NCI-H146 treated with DMSO at 0.1 percent for 48 hours (cell line): ENCODE results near the gene SMAD6.
"Not testable (repeated sequence)": the region's sequence is repeated elsewhere in the genome, so short reads cannot be mapped to it uniquely, and the experiment has no call there.

Experiments
- DNase-seq: peaks from one replicate; lab custom pipeline; 2025; ENCODE audit not compliant: unreplicated experiment; lab: John Stamatoyannopoulos, UW

SMAD6 gene

DNA sequence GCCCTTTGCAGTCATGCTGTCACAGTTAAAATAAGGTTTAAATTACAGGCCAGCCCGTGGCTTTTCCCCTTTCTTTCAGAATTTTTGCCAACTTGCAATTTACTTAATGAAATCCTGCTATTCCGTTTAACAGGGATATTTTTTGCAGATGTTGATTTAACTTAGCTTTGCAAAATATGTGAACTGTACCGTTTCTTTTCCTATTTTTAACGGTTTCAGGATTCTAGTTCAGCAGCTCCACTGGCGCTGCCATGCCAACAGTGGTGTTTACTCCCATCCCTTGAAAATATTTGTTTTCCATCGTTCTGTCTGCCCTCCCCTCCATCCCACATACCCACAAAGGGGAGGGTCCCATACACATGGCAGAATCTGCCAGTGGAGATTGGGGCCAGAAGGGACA, 54.3 kb downstream of the SMAD6 start:
- no peak for DNase-seq

DNA sequence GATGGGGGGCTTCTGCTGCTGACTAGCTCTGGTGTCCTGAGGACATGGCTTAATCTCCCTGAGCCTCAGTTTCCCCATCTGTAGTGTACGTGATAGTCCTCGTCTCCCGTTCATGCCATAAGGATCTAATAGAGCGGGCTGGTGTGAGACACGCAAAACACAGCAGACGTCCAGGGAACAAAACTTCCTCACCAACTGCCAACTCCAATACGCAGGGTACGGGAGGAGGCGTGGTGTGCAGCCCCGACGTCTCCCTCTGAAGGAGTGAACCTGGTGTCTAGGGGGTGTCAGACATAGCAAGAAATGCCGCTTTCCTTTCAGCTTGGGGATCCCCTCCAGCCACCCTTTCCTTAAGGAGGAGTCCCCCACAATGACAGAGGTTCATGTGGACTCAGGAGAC, 55.0 kb downstream of the SMAD6 start:
- DNase-seq: no peak

GRCh38 chr15:66757521-66757920, 55.5 kb downstream of the SMAD6 start:
- no peak for DNase-seq

- DNase-seq: not testable (repeated sequence)
These were observed 56.2 kb downstream of the SMAD6 start for GRCh38 chr15:66758217-66758616.

DNA sequence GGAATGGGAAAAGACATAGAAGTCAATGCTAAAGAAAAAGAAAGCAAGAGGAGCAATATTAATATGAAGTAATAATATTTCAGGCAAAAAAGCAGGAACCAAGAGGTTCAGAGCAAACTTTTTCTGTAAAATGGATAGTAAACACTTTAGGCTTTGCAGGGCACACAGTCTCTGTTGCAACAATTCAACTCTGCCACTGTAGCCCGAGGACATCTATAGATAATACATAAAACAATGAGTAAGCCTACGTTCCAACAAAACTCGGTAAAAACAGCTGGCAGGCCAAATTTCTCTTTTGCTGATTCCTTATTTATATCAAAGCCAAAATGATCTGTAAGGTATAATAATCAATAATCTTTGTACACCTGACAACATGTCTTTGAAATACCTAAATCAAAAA, 56.8 kb downstream of the SMAD6 start:
- DNase-seq: no peak

- no peak for DNase-seq
These were observed 58.3 kb downstream of the SMAD6 start for GRCh38 chr15:66760097-66760967.

DNA sequence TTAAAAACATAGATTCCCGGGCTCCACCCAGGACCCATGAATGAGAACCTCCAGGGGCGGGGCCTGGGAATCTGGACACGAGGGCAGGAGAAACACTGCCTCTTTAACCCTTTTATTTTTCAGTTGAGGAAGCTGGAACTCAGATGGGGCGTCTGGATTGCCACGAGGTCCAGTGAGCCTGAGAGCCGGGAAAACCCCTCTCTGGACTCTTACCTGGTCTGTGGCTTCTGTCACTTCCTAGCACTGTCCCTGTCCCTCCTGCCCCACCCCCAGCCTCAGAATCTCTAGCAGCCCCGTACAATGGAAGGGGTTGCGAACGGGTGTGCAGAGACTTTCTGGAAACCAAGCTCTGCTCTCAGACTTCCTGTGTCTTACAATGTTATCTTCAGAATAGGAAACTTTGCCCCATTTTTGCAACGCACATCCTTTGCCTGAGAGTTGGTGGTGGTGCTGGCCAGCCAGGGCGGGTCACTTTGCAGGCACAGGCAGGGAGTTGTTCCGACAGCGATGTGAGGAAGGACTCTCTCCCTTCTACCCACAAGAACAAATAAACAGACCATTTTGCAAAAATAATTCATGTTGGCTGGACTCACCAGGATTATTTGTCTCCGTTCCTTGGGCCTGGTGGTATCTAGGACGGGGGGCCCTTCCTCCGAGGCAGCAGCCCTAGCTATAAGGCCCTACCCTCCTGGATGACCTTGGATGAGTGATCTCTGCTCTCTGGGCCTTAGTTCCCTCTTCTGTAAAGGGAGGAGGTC, 59.1 kb downstream of the SMAD6 start:
- no peak for DNase-seq

DNA sequence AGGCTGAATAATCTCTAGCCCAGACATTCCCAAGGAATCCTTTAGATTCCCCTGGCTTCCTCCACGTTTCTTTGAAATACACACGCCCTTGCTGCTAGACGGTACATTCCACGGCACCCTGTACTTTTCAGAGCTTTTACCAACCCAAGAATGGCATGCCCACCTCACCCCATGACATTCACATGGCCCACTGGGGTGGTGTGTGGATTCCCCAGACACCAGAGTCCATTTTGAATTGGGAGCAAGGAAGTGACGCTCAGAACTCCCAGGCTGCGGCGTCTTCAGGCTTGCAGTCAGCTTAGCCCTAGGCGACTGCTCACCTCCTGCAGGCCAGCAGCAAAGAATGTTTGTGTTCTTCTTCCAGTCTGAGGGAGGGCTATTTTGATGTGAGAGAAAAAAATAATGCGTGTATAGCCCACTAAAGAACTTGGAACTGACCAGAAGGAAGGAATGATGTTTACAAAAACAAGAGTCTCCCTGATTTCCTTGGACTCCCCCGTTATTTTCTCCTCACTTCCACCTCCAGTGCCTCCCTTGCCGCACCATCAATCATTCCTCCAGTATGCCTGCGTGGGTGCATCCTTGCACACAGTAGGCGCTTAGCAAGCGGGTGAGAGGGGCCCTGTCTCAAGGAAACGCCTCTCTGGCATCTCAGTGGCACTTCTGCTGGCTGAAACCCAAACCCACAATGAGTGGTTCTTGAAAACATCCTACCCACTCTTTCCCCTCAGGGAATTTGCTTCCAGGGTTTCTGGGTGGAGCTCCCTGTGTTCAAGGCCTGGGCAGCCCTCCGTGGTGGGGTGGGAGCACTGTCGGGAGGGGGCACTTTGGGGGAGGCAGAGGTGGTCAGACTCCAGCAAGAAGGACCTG, 59.9 kb downstream of the SMAD6 start:
- DNase-seq: no peak

- DNase-seq: no peak
These were observed 61.4 kb downstream of the SMAD6 start for GRCh38 chr15:66763186-66764071.

DNA sequence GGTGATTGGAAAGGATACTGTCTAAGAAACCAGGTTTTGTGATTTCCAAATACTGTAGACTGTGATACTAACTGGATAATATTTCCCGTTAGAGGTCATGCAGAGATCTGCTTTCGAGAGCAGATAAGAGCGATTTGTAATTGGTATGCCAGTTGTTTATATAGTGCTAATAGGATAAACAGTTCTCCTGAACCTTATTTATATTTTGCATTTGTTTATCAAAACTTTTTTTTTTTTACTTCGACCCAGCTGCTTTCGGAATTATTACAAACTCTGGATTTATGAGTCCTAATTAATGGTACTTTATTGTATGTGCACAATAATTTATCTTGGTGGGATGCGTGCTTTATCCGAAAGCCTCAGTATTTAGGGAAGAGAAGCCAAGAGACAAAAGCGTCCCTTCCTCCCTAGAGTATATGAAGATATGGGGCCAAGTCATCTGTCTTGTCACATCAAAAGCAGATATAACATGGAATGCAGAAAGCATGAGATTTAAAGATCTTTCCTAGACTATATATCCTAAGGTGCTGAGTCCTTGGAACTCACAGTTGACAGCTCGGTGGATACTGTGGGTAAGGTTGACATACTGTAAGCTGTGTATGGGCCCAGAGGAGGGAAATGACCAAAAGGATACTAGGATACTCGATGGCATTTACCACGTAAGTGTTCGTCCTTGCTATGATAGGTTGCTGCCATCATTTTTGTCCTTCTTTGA, 62.2 kb downstream of the SMAD6 start:
- DNase-seq: no peak

- DNase-seq: no peak
These were observed 63.6 kb downstream of the SMAD6 start for GRCh38 chr15:66765478-66766281.

DNA sequence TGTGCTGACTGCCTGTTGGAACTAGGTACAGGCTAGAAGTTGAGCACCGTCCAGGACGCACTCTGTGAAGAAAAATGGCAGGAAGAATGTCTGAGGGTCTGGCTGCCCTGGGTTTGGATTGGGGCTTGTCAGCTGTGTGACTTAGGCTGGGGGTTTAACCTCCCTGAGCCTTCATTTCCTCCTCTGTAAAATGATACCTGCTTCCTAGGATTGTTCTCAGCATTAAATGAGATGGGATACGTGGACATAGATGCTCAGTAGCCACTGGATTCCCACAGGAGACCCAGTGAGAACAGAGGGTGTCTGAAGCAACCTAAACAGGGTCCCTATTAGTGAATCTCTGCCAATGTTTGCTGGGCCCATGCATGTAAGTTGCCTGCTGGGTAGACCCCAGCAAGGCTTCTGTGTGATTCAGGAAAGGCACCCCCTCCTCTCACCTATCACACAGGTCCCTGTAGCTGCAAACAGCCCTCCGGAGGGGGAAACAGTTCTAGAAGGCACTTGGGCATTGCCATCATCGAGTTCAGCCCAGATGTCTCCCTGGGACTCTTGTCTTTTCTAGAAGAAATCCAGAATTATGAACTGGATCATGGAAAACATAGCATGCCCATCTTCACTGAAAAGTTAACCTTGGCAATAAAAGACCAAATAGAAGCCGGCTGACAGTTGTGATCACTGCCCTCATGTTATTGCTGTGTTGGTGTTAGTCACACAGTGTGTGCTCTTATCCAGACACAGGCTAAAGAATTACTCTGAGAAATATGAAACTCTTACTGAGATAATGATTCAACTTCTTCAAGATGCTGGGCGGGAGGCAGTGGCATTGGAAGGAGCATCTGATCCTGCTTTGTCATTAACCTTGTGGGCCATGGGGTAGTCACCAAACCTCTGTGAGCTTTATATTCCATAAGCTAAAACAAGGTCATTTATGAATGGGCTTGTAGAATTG, 64.5 kb downstream of the SMAD6 start:
- no peak for DNase-seq

- DNase-seq: no peak
These were observed 65.2 kb downstream of the SMAD6 start for GRCh38 chr15:66767240-66767659.

DNA sequence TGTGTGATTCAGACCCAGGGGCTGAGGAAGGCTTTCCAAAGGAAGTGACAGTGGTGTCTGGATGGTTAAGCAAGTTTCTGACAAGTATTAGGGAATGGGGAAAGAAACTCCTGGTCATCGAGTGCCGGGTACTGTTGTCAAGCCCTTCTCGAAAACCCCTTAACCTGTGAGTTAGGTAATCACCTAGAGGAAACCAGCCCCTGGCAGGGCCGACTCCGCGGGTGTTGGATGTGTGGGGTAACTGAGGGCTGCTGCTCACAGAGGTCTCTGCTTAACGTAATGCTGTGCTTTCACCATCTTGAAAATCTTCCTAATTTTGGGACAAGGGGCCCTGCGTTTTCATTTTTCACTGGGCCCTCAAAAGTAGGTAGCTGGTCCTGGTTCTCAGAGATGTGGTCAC, 67.0 kb downstream of the SMAD6 start:
- no peak for DNase-seq

DNA sequence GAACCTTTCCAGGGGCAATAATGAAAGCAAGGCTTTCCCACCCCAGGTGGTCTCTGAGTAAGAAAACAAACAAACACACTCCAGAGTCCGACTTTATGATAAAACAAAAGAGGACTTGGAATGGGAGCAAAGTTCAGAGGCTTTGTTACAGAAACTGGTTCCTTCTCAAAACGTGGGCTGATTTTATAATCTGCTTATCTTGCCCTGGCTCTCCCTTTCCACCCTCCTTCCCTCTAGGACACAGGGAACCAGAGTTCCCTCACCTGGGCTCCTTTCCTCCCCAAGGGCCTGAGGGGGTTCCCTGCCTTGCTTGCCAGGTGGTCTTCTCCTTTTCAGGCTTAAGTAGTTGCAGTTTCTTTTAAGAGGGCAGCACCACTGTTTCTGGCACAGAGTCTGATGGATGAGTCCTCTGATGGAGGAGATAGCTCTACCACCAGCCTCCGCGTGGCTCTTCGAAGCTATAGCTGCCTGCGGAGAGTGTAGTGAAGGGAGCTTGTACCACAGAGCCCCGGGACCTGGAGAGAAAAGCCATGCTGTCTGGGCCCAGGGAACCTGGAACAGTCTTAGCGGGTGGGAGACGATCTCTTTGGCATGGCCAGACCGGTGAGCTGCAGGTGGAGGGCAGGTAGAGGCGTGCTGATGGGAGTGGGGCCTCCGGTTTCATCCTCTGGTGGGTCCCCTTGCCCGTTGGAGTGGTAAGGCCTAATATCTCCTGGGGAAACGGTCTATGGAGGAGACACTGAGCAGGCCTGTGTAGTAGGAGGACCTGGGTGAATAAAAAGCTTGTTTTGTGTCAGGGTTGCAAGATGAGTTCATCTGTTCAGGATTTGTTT, 68.7 kb downstream of the SMAD6 start:
- DNase-seq: no peak

DNA sequence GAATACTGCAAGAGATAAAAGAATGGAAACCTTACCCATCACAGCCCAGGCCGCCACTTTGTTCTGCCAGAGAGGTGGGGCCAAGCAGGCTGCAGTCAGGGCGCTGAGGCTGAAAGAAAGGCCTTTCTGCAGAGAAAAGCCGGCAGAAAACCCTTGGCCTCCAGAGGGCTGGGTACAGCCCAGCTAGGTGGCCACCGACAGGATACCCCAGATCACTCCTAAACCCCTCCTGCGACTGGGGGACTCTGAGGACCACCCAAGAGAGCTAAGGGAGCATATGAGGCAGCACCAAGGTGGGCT, 69.3 kb downstream of the SMAD6 start:
- DNase-seq: no peak

GRCh38 chr15:66772604-66773128, 70.6 kb downstream of the SMAD6 start:
- DNase-seq: no peak
